Measurements from ENCODE around the gene ANKRD44.
"Not testable (repeated sequence)": the region's sequence is repeated elsewhere in the genome, so short reads cannot be mapped to it uniquely, and the experiment has no call there.

ANKRD44 gene

DNA sequence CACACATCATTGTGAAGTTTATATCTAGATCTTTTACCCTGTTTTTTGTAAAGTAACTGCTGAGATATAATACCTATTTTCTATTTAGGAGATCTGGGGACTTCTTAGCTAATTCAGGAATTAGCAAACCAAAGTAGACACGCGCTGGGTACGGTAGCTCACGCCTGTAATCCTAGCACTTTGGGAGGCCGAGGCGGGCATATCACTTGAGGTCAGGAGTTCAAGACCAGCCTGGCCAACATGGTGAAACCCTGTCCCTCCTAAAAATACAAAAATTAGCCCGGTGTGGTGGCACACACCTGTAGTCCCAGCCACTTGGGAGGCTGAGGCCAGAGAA is 23.0 kb downstream of the ANKRD44 start:
- not testable (repeated sequence) for DNase-seq (ENCODE audit: low spot score)

DNA sequence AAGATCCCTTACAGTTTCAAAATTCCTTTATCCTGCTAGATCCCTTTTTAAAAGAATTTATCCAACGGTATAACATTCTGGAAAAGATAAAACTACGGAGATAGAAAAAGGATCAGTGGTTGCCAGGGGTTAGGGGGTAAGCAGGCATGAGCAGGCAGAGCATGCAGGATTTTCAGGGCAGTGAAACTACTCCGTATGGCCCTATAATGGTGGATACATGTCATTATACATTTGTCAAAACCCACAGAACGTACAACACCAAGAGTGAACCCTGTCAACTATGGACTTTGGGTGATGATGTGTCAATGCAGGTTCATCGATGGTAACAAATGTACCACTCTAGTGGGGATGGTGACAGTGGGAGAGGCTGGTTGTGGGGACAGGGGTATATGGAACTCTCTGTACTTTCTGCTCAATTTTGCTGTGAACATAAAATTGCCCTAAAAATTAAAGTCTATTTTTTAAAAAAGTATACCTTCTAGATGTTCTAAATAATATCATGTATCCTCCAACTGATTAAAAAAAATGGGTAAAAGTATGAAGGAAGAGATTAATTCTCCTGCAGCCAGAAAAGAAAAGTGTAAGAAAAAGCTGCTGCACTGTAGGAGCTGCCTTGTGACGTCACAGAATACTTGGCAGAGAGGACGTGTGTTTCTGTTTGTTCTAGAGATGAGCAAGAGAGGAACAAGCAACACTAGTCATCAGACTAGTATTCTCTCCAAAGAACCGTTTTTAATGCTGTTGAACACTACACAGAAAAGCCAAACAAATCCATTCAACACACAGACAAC is 23.6 kb downstream of the ANKRD44 start:
- peak; percentile 76 for DNase-seq (ENCODE audit: low spot score)

DNA sequence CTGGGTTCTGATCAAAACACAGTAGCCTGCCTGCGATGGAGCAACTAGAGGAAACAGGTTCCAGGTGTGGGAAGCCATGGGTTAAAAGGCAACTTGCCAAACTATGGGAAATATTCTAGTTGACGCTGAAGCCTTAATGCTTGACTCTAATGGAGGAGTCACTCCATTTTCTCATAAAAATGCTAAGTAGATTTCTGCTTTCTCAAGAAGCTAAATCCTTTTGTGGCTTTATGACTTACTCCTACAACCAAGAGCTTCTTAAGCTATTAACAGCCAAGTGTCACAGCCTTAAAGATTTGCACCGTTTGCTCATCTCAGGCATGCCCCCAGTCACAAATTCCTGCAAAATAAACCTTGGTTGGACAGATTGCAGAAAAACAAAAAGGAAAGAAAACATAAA is 25.2 kb downstream of the ANKRD44 start:
- no peak for DNase-seq (ENCODE audit: low spot score)

DNA sequence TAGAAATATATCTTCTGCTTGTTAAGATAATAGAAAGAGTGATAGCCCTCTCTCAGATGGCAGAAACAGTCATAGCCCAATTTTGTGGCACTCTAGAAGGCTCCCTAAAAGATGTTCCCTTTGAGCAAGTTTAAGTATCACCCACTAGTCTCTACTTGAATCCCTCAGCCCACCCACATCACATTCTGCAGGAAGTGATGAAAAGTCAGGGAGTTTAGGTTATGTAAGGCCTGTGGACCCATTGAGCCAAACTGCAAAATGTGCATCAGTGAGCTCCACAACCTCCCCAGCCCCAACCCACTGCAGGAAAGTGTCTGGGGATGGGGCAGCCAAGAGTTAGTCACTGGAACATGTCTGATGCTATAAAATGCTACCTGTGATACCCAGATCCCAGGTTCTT is 25.6 kb downstream of the ANKRD44 start:
- DNase-seq (ENCODE audit: low spot score) = no peak

DNA sequence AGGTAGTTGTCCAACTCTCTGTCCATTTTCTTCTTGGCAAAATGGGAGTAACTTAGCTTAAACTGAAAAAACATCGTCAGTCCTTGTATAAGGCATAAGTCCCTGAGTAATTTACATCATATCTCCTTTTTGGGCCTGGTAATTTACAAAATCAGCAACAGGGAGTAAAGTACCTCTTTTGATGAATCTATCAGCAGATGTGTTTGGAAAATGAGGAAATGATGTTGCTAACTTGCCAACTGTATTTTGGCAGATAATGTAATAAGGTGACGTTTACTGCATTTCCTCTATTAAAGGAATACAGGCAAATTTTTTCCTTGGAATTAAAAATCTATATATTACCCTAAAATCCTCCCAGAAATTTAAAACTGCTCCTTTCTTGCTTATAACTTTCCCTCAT is 29.2 kb downstream of the ANKRD44 start:
- DNase-seq (ENCODE audit: low spot score) = no peak

DNA sequence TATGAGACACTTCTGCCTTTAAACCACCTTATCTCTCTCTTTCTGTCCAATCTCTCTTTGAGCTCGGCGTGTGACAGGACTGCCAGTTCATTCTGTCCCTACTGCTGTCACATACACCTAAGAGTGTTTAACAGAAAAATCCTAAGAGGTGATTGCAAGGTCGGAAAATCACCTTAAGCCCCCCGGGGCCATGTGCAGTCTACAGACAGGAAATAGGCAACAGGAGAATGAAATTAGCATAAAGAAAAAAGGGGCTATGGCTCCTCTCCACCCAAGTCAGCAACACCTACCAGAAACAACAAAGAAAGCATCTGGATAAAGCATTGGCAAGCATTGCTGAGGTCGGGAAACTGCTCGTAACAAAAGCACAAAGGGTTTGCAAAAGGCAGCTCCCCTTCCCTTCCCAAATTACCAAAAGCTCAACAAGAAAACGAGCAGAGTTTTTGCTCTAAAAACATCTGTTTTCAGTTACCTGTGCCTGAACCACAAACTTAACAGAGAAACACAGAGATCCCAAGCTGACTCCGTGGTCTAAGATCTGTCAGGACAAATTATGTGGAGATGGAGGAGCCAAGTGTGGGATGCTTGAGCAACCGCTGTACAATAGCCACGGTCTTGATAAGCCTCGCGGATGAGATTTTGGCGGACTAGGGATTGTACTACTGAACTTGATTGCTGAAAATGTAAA is 30.4 kb downstream of the ANKRD44 start:
- DNase-seq (ENCODE audit: low spot score) = no peak

DNA sequence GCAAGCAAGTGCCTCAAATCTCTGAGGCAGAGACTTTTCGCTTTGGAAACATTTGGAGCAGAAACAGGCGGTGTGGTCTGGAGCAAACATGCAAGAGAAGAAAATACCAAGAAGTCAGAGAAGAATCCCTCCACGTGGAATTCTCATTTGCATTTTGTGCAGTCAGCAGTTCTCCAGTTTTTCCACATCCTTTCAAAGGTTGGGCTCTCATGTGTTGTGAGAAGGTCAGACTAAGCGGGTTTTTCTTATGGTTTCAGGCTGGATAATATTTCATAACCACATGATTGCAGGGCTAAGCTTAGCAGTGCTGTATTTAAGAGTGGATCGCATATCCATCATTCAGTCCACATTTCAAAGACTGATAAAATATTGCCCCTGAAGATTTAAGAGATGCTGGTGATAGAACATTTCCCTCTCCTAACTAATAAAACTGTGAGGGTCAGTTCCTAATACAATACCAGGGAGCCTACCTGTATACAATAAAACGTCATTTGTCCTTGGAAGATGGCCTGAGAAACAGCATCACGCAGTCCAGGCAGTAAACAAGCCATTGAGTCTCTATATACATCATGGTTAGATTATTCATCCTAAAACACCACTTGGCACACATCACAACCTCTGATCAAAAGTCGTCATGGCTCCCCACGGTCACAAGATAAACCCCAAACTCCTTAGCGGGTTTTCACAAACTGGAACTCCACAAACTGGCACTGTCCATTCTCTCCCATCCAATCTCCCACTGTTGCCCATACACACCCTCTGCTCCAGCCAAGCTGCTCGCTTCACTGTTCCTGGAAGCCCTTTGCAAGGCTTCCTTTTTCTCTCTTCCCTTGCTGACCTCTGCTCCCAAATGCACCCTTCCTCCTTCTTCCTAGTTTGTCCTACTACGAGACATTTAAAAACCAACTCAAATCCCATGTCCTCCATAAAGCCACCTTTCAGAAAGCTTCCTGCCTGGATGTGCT is 31.5 kb downstream of the ANKRD44 start:
- DNase-seq (ENCODE audit: low spot score) = no peak

DNA sequence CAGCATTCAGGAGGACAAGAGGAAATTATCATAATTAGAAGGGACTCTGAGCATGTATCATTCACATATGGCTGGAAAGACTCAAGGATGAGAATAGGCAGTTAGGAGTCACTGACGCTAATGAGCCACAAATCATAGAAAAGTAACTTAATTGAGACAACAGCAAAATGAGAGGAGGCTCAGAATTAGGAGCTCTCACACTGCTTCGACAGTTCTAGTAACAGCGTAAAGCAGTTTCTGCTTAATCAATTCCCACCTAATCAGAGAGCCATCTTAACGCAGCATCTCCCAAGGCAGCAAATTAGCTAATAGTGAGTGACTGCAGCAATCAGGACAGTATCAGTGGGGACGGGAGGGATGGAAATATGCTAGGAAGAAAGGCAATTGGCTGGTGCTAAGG is 32.8 kb downstream of the ANKRD44 start:
- no peak for DNase-seq (ENCODE audit: low spot score)

DNA sequence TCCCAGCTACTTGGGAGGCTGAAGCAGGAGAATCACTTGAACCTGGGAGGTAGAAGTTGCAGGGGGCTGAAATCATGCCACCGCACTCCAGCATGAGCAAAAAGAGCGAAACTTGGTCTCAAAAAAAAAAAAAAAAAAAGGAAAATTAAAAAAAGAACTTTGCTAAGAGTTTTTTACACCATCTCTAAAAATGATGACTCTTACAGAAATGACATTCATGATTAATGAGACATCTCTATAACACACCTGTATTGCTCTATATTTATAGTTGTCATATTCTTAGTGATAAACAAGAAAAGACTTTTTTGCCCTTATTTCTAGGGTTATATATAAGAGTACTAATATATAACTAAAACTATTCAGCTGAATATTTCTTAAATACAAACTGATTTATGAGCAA is 34.4 kb downstream of the ANKRD44 start:
- no peak for DNase-seq (ENCODE audit: low spot score)

DNA sequence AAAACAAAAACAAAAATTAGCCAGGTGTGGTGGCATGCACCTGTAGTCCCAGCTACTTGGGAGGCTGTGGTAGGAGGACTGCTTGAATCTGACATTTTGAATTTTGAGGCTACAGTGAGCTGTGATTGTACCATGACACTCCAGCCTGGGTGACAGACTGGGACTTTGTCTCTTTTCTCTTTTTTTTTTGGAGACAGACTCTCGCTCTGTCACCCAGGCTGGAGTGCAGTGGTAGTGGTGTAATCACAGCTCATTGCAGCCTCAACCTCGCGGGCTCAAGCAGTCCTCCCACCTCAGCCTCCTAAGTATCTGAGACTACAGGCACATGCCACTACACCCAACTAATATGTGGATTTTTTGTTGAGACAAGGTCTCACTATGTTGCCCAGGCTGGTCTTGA is 35.6 kb downstream of the ANKRD44 start:
- DNase-seq (ENCODE audit: low spot score) = no peak

DNA sequence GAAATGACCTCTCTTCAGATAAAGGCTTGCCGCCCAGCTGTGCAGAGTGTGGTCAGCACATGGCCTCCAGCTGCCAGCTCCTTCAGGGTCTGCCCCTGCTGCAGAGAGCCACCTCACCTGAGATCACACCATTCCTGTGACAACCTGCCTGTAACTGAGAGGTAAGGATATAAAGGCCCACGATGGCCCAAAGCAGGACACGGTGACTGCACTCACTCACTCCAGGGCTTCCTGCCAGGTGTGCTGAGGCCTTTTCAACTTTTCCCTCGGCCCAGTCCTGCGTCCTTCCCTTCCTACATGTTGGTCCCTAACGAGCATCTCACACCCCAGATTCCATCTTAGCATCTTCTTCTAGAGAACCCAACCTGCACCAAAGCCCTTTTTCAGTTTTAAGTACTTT is 36.2 kb downstream of the ANKRD44 start:
- DNase-seq (ENCODE audit: low spot score) = no peak

DNA sequence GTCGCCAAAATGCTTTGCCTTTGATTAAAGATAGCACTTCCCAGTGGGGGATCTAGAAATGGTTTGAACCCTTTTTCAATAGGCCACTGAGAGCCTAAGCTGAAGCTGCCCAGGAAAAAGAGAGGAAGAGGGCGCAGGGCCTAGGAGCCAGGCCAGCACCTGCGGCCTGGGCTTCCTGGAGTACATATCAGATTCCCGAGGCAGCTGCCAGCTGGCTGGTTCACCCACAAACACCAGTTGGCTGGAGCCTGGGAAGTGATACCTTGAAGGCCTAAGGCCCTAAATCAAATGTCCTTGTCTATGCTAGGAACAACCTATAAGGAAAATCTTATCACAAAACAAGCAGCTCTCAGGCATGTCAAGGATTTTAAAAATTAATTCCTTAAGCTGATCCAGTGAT is 37.1 kb downstream of the ANKRD44 start:
- DNase-seq (ENCODE audit: low spot score) = no peak

DNA sequence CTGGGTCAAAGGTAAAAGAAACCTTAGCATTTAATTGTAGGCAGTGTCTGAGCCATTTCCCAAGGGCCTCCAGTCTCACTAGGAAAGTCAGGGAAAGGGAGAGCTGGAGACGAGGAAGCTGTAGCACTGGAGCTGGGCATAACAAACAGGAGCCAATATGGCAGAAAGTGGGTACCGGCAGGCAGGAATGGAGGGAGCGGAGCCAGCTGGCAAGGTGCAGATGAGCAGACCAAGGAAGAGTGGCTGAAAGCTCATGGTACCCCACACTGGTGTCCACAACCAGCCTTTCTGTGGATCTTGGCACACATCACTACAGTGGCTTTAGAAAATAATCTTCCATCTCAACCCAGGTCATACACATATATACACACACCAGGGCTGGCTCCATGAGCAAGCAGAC is 40.0 kb downstream of the ANKRD44 start:
- DNase-seq (ENCODE audit: low spot score) = no peak

DNA sequence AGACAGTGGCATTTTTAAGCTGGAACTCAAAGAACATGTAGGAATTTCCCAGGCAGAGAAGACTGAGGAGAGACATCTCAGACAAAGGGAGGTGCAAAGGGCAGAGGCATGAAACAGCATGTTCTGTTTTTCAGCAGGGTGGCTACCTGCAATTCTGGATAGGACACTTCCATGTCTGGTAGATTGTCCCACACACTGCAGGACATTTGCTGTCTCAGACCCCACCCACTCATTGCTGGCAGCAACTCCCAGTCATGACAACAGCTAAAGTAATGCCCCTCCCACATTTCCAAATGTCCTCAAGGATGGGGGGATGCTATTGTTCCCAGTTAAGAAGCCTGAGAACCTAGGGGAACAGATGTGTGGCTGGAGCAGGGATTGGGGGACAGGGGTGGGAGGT is 40.8 kb downstream of the ANKRD44 start:
- DNase-seq (ENCODE audit: low spot score) = no peak

DNA sequence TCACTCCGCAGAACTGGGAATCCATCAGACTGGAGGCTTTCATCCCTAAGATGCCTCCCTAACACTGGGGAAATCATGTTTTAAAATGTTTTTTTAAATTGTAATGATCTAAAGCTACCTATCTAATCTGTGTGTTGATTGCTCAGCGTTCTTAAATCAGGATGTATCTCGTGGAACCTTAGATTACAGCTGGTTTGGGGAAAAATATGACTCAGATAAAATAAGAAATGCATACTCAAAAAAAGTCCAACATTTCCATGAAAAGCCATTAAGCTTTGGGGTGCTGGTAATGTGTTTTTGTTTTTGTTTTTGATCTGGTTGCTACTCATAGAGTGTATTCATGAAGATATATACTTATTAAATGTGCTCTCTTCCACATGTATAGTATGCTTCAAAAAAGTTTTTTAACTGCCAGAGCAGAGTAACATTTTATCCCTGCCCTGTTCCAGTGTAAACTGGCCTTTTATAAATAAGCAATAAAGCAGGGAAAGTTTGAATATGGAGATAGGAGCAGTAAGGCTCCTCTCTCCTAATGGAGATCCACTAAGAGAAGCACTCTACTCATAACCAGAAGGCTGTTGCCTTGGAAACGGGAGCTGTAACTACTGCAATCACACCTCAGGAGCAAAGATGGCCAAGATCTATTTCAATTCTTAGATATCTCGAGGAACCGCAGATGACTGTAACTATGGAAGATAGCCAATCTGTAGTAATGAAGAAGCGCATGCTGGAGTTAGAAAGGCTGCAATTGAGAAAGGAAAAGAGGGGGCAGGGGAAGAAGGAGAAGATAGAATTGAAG is 41.6 kb downstream of the ANKRD44 start:
- DNase-seq (ENCODE audit: low spot score) = peak; percentile 68

DNA sequence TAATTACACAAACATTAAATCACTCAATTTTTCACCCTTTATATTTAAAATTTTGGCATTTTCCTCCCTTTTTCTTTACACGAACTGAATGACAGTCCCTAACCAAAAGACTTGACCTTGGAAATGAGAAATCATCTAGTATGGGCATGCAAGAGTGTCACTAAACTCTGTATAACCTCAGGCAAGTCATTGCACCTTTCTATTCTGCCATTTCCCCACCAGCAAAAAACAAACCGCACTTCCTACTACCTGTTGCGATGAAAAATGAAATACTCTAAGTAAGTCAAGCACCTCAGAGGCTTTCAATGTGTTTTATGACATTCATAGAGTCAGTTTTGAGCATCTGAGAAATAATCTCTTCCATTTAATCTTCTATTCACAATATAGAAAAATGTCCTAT is 44.1 kb downstream of the ANKRD44 start:
- peak; percentile 54 for DNase-seq (ENCODE audit: low spot score)

DNA sequence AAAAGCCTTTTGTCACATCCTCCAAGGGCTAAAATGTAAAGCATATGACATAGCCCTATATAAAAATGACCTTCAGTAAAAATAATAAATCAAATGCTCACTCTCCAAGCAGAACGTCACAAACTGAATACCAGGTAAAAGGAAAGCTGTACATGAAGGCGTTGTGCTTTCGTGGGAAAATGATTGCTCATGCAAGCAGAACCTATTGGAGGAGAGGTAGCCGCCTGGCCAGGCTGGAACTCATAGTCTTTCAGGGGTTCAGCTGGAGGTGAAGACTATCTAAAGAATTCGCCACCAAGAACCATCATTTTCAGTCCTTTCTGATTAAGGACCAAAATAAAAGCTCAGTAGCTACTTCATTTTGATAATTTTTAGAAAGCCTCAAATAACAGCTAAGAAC is 44.7 kb downstream of the ANKRD44 start:
- DNase-seq (ENCODE audit: low spot score) = no peak

DNA sequence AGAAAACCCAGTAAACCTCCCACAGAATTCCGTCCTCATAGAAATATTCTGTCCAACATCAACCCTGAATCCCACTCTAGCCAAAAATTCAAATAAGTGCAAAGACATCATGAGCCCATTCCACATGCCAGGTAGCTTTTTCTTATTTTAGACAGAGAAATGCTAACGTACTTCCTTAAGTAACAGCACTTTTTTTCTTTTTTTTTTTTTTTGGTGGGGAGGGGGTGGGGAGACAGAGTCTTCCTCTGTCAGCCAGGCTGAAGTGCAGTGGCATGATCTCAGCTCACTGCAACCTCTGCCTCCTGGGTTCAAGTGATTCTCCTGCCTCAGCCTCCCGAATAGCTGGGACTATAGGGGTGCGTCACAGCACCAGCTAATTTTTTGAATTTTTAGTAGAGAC is 45.5 kb downstream of the ANKRD44 start:
- no peak for DNase-seq (ENCODE audit: low spot score)

DNA sequence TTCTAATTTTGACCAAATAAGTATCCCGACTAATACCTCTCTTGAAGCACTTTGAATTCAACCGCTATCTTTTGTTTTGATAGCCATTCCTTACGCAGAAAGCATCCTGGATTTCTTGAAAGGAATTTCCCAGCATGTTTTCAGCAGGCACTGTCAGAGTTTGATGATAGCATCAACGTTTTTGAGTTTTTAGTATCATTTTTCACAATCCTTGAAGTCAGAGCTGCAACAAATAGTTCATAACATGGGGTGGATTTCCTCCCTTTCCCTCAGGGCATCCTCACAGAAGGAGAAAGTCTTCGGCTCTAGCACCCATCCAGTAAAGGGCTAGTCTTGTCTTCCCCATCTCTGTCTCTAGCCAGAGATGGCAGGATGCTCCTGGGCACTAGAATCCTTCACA is 46.2 kb downstream of the ANKRD44 start:
- DNase-seq (ENCODE audit: low spot score) = no peak

DNA sequence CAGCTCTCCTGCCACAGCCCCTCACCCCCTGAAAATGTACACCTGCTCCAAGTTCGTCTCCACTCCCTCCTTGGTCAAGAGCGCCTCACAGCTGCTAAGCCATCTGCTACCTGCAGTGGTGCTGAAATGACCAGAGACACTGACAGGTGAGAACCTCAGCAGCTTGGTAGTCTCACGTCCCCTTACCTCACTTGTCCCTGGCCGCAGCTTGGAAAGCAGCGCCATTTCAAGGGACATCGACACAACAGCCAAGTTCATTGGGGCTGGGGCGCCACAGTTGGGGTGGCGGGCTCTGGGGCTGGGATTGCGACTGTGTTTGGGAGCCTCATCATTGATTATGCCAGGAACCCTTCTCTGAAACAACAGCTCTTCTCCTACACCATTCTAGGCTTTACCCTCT is 47.5 kb downstream of the ANKRD44 start:
- DNase-seq (ENCODE audit: low spot score) = no peak

DNA sequence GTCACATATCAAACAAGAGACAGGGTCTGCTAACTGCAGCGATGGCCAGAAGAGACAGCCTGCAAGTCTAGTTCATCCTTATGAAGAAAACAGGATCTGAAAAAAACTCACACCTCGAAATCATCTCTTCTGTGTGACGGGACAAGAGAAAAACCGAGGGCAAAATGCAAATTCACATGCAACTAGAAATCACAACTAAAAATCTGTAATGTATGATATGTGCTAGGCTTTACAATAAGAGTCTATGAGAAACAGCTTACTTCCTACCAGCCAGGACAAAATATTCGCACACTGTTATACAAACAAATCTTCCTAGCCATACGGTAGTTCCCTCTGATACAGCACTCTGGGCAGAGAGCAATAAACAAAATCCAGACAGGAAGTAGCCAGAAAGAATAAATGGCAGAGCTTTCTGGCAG is 48.8 kb downstream of the ANKRD44 start:
- DNase-seq (ENCODE audit: low spot score) = no peak

DNA sequence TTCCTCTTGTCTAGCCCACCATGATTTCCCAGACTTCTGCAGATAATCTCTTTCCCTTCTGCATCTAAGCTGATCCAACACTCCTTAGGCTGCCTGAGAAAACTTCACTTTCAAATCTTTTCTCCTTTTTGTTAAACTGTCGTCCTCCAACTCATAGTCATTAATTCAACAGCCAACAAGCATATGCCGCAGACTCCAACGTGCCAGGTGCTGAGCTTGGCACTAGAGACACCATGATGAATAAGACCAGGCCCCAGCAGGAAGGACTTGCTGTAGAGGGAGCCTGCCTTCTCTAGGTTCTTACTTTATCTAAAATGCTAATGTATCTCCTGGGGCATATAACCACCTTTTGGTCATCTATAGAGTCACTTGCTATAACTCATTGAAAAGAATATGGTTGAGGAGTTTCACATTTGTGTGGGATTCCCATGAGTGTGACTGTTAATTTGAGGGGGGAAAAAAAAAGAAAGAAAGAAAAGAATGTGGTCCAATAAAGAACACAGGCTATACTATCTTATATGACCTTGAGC is 51.0 kb downstream of the ANKRD44 start:
- no peak for DNase-seq (ENCODE audit: low spot score)
